ENCODE data around the gene PSME4.

DNA sequence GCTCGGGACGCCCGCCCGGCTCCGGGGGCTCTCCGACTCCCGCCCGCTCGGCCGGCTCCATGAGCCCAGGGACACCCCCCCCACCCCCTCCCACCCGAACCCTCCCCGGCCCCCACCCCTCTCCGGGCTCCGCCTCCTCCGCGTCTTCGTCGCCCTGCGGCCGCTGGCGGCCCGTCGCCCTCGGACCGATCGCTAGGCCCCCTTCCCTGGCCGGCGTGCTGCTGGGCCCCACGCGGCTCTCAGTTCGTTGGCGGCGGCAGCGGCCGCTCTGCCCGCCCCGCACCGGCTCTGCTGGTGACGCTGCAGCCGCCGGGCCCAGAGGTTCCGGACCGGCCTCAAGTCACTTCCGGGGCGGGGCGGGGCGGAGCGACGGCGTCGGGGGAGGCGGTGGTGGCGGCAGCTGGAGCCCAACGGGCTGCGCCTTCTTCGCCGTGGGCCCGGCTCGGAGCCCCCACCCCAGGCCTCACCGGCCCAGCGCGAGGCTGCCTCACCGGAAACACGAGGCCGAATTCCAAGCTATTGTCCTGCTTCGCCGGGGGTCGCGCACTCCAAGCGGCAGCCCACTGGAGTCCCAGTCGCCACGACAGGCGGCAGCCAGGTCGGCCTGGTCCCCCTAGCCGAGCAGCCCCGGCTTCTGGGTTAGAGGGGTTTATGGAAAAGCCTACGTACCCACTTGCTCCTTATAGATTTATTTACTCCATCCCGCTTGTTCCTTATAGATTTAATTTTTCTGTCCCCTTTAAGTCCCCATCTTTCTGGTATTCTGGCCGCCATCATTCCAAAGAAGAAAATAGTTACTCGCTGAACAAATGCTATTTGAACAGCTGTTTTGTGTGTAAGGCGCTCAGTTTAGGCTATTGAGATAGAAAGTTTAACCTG is at the start of gene PSME4:
- TF ChIP-seq, protein P1, sequence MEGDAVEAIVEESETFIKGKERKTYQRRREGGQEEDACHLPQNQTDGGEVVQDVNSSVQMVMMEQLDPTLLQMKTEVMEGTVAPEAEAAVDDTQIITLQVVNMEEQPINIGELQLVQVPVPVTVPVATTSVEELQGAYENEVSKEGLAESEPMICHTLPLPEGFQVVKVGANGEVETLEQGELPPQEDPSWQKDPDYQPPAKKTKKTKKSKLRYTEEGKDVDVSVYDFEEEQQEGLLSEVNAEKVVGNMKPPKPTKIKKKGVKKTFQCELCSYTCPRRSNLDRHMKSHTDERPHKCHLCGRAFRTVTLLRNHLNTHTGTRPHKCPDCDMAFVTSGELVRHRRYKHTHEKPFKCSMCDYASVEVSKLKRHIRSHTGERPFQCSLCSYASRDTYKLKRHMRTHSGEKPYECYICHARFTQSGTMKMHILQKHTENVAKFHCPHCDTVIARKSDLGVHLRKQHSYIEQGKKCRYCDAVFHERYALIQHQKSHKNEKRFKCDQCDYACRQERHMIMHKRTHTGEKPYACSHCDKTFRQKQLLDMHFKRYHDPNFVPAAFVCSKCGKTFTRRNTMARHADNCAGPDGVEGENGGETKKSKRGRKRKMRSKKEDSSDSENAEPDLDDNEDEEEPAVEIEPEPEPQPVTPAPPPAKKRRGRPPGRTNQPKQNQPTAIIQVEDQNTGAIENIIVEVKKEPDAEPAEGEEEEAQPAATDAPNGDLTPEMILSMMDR (IDR thresholded peaks at IDR 0.05), result peak in 1 of 6 experiments; percentile 1
- peak; percentile 93 to 95 for TF ChIP-seq POLR2A (IDR thresholded peaks at IDR 0.05)

Data from Peyer's patch (tissue), 4 donors.